ENCODE data around the gene RAD23B.
"Not testable (repeated sequence)": the region's sequence is repeated elsewhere in the genome, so short reads cannot be mapped to it uniquely, and the experiment has no call there.

The RAD23B gene

GRCh38 chr9:107282759-107283622, at the start of gene RAD23B:
Gene RAD23B, plus strand, starts transcription at chr9:107283279. Its CDS starts 351 bp downstream, at chr9:107283630.
- peak; percentile 99 for DNase-seq (ENCODE audit: low spot score)

- DNase-seq (ENCODE audit: low spot score): no peak
Observed at GRCh38 chr9:107235765-107236442, 47.2 kb upstream of the RAD23B start.

DNA sequence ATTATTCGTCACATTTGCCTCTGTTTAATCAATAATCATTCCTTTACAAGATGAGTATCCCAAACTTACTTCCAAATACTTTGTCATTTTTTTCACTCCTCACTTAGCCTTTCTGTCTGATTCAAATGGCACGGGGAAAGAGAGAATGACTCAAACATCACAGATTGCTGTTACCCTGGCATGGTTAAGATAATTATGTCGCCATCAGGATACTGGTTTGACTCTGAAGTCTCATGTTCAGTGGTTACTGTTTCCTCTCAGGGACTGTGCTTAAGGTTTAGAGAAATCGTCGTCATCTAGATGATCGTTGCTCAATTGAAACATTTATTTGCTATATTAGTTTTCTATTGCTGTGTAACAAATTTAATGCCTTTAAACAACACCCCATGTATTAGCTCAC, 45.2 kb upstream of the RAD23B start:
- DNase-seq (ENCODE audit: low spot score): no peak

DNA sequence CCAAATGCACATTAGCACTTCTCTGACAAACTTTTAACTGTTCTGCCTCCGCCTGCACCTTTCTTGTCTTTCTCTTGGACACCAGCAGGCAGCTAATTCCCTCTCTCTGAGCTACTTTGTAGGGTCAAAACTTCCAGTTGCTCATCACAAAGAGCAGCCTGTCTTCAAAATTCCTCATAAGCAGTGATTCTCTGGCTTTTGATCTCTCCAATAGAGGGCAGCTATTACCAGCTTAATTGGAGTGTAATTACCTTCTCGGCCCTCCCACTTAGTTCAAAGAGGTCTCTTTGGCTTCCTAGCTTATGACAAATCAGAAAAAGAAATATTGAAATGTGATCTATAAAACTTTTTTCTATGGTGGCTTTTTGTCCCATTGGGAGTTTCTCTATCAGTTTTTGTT, 43.6 kb upstream of the RAD23B start:
- no peak for DNase-seq (ENCODE audit: low spot score)

DNA sequence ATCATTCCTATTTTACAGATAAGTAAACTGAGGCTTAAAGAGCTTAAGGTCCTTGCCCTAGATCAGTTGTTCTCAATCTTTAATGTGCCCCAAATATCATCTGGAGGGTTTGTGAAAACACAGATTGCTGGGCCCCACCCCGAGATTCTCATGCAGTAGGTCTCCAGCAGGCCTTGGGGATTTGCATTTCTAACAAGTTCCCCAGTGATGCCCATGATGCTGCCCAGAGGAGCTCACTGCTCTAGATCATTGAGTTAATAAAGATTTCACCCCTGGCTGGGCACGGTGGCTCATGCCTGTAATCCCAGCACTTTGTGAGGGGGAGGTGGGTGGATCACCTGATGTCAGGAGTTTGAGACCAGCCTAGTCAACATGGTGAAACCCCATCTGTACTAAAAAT, 42.8 kb upstream of the RAD23B start:
- DNase-seq (ENCODE audit: low spot score): no peak

DNA sequence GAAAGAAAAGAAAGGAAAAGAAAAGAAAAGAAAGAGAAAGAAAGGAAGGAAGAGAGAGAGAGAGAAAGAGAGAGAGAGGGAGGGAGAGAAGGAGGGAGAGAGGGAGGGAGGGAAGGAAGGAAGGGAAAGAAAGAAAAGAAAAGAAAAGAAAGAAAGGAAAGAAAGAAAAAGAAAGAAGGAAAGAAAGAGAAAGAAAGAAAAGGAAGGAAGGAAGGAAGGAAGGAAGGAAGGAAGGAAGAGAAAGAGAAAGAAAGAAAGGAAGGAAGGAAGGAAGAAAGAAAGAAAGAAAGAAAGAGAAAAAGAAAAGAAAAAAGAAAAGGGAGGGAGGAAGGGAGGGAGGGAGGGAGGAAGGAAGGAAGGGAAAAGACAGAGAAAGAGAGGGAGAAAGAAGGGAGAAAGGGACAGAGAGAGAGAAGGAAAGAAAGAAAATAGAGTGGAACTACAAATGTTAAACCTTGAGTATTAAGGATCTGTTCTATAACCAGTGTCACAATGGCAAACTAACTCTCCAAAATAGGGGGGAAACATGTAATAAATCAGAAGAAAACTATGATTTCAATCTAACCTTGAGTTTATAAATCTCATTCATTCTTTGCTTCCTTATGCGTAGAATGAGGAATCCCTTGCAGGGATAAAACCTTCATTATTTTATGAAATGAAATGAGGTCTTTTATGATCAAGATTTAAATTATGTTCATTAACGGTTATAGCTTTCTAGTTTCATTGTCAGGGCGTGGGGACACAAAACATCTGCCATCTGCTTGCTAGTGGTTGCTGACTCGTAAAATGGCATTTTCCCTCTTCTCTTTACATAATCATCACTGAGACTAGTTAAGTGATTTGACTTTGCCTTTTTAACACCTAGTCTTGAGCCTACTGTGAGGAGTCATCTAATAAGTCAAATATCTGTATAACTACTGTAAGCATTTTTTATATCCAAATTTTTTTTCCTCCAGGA, 40.7 kb upstream of the RAD23B start:
- DNase-seq (ENCODE audit: low spot score): no peak

- DNase-seq (ENCODE audit: low spot score): peak; percentile 14
Observed at GRCh38 chr9:107243742-107244141, 39.3 kb upstream of the RAD23B start.

DNA sequence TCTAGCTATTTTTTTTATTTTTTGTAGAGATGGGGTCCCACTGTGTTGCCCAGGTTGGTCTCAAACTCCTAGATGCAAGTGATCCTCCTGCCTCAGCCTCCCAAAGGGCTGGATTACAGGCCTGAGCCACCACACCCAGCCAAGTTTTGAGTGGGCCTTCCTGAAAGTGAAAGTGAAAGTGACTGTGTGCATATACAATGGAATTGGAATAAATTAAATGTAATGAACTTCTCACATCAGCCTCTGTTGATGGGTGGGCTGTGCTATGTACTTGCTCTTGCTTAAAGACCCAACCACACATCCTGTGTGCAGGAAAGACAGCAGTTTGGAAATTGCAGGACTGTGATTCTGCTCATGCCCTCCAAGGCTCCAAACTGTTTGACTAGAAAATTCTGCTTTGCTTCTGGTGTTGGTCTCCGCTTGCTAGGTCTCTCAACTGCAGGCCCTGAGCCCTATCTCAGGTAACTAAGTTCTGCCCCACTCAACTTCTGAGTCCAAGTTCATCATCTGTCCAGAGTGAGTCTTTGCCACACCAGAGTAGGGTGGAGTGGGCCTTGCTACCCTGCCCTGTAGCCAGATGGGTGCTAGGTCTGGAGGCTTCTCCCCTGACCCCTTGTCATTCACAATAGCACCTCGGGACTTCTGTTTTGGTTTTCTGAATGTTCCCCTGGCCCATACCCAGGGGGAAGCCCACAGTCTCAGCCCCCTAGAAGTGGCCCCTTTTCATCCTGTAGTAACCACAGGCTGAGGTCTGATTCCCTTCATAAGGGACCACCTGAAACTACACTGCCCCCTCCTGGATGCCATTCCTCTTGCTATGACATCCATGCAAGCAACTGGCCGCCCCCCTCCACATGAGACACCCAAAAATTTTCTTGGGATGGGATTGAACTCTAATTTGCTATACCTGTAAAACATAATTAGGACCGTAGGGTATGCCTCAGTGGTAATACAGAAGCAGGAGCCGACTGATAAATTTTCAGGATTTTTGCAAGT, 36.5 kb upstream of the RAD23B start:
- DNase-seq (ENCODE audit: low spot score): no peak

DNA sequence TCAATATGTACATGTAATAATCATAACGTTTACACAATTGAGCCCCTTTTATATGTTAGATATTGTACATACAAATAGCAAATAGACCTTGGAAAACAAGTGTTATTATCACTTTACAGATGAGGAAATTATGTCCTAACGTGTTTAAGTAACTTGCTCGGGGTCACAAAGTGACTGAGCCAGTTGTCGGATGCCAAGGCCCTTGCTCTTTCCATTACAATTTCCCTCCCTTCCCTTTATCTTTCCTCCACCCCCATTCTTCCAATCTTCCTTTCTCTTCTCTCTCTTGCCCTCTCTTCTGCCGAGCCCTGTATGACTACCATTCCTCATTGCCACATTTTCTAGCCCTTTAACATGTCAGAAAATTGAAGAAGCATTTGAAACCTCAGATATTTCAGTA, 34.4 kb upstream of the RAD23B start:
- no peak for DNase-seq (ENCODE audit: low spot score)

- peak; percentile 24 for DNase-seq (ENCODE audit: low spot score)
Observed at GRCh38 chr9:107249131-107249533, 33.9 kb upstream of the RAD23B start.

- DNase-seq (ENCODE audit: low spot score): no peak
Observed at GRCh38 chr9:107249665-107250285, 33.3 kb upstream of the RAD23B start.

DNA sequence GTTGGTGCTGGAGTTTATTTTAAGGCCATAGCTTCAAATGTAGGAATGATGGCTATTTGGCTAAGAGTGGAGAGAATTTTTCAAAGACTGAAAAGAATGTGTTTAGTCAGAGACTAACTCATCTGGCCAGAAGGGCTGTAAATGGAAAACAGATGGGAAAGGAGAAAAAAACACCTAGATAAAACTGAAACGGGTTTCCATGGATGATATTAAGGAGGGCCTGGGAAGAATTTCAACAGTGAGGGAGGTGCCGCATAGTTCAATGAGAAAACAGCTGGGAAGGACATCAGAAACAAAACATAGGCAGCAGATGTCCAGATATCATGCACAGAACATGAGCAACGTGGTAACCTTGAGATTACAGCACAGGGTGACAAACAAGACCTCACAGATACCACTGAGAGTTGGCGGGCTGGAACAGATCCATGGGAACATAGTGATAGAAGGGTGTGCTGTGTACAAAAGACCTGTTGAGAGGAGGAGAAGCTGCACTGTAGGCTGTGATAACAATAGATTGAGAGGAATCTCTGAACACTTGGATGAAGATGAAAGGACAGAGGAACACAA, 31.2 kb upstream of the RAD23B start:
- DNase-seq (ENCODE audit: low spot score): peak; percentile 76

DNA sequence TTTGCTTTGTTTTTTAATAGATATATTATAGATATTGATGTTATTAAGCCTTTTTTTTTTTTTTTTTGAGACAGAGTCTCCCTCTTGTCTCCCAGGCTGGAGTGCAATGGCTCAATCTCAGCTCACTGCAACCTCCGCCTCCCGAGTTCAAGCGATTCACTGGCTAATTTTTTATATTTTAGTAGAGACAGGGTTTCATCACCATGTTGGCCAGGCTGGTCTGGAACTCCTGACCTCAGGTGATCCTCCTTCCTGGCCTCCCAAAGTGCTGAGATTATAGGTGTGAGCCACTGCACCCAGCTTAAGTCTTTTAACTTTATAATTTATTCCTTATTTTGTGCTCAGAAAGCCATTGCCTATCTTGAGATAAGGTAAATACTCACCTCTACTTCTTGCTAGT, 24.2 kb upstream of the RAD23B start:
- no peak for DNase-seq (ENCODE audit: low spot score)

GRCh38 chr9:107259751-107260313, 23.2 kb upstream of the RAD23B start:
- not testable (repeated sequence) for DNase-seq (ENCODE audit: low spot score)

GRCh38 chr9:107260437-107261081, 22.5 kb upstream of the RAD23B start:
- DNase-seq (ENCODE audit: low spot score): no peak

DNA sequence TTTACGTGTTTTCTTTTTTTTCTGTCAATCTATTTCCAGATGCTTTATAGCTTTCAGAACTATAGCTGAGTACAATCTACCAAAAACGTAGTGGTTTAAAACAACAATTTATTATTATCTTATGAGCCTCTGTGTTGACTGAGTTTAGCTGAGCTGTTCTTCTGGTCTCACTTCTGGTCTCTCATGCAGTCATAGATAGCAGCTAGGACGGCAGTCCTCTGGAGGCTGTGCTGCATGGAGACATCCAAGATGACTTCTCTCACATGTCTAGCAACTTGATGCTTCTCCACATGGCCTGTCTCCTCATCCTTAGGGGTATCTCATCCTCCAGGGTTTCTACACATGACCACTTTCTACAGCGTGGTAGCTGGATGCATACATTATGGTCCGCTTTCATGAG, 22.0 kb upstream of the RAD23B start:
- no peak for DNase-seq (ENCODE audit: low spot score)

DNA sequence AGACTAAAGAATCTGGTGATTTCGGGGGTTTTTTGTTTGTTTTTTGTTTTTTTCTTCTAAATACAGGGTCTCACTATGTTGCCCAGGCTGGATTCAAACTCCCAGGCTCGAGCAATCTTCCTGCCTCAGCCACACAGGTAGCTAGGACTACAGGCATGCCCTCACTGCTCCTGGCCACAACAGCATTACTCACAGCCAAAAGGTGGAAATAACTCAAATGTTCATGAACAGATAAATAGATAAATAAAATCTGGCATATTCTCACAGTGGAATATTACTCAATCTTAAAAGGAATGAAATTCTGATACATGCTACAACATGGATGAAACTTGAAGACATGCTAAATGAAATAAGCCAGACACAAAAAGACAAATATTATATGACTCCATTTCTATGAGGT, 19.8 kb upstream of the RAD23B start:
- DNase-seq (ENCODE audit: low spot score): no peak

DNA sequence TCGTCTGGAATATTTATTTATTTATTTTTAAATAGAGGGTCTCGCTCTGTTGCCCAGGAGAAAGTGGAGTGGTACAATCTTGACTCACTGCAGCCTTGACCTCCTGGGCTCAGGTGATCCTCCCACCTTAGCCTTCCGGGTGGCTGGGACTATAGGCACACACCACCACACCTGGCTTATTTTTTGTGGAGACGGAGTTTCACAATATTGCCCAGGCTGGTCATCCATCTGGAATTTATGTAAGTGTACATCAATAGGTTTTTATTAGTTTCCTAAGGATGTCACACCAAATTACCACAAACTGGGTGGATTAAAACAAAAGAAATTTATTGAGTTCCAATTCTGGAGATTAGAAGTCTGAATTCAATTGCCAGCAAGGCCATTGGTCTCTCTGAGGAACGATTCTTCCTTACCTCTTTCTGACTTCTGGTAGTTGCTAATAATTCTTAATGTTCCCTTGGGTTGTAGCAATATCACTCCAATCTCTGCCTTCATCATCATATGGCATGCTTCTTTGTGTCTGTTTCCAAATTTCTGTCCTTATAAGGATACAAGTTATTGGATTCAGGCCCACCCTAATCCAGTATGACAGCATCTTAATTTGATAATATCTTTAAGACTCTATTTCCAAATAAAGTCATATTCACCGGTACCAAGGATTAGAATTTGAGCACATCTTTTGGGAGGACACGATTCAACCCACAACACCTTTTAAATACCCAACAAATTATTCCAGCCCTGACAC, 16.3 kb upstream of the RAD23B start:
- DNase-seq (ENCODE audit: low spot score): no peak

DNA sequence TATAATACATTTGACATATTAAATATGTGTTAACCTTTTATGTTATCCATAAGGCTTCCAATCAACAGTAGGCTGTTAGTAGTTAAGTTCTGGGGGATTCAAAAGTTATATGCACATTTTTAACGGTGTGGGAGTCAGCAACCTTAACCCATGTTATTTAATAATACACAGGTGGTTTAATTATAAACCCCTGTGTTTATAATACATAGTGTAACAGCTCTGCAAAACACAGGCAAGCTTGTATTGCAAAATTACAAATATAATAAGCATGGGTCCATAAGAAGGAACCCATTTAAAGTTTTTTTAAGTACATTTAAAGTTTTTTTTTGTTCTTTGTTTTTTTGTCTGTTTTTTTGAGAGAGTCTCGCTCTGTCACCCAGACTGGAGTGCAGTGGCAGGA, 14.5 kb upstream of the RAD23B start:
- no peak for DNase-seq (ENCODE audit: low spot score)
